ENCODE measurements around the gene IQSEC3.

The IQSEC3 gene

DNA sequence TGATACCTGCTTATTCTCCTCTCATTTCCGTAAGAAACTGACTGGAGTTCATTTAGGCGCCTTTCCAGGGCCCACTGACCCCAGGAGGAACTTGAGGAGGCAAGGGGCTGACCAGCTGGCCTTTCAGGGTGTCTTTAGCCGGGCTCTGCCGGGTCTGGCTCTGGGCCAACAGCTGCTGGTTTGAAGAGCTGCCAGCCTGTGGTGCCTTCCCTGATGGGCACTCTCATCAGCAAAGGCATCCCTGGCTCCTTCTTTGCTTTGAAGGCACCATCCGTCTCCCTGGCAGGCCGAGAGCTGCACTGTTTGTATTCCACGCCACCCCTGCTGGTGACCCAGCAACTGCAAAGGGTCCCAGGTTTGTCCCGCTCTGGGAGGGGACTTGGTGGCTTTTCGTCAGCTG, 42.0 kb downstream of the IQSEC3 start:
- TF ChIP-seq, protein P1, sequence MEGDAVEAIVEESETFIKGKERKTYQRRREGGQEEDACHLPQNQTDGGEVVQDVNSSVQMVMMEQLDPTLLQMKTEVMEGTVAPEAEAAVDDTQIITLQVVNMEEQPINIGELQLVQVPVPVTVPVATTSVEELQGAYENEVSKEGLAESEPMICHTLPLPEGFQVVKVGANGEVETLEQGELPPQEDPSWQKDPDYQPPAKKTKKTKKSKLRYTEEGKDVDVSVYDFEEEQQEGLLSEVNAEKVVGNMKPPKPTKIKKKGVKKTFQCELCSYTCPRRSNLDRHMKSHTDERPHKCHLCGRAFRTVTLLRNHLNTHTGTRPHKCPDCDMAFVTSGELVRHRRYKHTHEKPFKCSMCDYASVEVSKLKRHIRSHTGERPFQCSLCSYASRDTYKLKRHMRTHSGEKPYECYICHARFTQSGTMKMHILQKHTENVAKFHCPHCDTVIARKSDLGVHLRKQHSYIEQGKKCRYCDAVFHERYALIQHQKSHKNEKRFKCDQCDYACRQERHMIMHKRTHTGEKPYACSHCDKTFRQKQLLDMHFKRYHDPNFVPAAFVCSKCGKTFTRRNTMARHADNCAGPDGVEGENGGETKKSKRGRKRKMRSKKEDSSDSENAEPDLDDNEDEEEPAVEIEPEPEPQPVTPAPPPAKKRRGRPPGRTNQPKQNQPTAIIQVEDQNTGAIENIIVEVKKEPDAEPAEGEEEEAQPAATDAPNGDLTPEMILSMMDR (IDR thresholded peaks at IDR 0.05; ENCODE audit: low read depth, low read length), result no peak
- DNase-seq (ENCODE audit: low read depth in 2 of 2), result peak in 1 of 2 donors; percentile 8
- H3K4me3 ChIP-seq (replicated peaks in 1 of 2; ENCODE audit: low read depth in 2 of 2, low read length in 2 of 2), result no peak overlapping the region

DNA sequence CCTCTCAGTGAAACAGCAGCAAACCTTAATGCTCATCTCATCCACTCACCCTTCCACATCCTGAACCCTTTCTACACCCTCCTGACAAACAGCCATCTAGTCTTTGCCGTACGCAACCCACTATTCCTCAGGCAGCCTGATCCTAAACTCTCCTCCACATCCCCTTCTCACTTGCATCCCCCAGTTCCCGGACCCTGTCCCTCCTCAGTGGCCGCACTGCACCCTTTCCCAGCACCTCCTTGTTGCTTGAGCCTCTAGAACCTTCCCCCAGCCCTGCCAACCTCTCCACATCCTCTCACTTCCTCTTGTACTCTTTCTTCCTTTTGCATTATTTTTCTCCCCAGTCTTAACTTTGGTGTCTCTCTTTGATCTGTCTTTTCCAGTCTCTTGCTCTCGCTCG, 42.9 kb downstream of the IQSEC3 start:
- no peak overlapping the region for H3K4me3 ChIP-seq (replicated peaks in 1 of 2; ENCODE audit: low read depth in 2 of 2, low read length in 2 of 2)
- no peak for DNase-seq (ENCODE audit: low read depth in 2 of 2)
- TF ChIP-seq, protein P1 (IDR thresholded peaks at IDR 0.05; ENCODE audit: low read depth, low read length), result no peak

DNA sequence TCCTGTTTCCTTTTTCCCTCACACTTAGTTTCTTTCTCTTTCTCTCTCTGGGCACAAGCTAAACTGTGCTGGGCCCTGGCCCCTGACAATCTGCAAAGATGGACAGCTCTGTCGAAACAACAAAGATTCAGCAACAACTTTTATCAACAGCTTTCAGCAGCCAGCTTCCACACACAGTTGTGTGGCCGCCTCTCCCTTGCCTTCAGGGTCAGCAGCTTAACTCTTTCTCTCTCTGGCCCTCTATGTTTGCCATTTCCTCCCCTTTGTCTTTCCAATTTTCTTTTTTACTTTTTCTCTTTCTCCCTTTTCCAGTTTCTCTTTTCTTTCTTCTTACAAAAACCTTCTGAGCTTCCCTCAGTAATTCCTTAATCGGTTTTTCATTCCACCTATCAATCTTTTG, 43.3 kb downstream of the IQSEC3 start:
- DNase-seq (ENCODE audit: low read depth in 2 of 2), result no peak
- TF ChIP-seq, protein P1 (IDR thresholded peaks at IDR 0.05; ENCODE audit: low read depth, low read length), result no peak

DNA sequence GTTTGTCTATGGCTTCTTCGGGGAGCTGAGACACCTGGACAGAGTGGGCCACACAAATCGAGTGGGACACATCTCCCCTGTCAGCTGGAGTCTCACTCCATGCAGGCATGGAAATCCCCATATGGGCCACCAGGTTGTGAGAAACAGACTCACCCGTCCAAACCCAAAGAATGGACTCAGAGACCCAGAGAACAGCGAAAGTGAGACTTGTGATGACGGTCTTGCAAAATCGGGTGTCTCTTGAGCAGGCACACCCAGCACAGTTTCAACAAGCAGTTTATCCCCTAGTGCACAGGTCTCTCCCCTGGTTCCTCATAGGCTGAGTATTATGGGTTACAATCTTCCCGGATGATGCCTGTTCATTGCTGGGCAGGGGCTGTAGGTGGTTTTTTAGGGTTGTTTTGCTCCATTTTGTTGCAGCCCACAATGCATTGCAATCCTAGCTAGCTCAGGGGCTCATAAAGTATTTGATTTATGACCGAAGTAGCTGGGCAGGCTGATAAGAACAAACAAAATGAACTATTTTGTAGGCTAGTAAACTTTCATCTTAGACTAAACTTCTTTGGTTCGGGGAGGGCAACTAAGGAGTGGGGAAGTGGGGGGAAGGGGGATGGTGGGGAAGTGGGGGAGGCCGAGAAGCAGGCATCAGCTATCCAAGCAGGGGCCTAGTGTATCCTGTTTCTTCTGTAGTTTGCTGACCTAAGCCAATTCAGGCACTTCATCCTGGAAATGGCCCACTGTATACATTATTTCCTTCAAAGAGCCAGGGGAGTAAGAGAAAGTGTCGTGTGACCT, 45.3 kb downstream of the IQSEC3 start:
- no peak for DNase-seq (ENCODE audit: low read depth in 2 of 2)
- TF ChIP-seq, protein P1 (IDR thresholded peaks at IDR 0.05; ENCODE audit: low read depth, low read length), result no peak
- H3K4me3 ChIP-seq (replicated peaks in 1 of 2; ENCODE audit: low read depth in 2 of 2, low read length in 2 of 2), result no peak overlapping the region

More for the DNA sequence above, 43.3 kb downstream of the IQSEC3 start:
- no peak overlapping the region for H3K4me3 ChIP-seq (replicated peaks in 1 of 2; ENCODE audit: low read depth in 2 of 2, low read length in 2 of 2)

DNA sequence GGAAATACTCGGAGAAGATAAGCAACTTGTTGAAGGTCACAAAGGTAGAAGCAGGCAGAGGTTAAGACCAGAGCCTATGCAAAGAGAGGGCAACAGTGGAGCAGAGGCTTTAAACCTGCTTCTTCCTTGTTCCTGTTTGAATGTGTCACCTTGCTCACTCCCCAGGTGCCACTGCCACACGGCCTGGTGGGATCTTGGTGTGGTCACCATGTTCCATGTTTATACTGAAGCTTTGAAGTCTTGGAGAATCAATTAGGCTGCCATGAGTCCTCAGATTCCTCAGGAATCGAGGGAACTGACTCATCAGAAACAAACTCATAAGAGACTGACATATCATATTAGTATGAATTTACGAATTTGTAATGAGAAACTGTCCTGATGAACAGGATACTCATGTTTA, 46.8 kb downstream of the IQSEC3 start:
- H3K4me3 ChIP-seq (replicated peaks in 1 of 2; ENCODE audit: low read depth in 2 of 2, low read length in 2 of 2), result no peak overlapping the region
- DNase-seq (ENCODE audit: low read depth in 2 of 2), result no peak
- TF ChIP-seq, protein P1 (IDR thresholded peaks at IDR 0.05; ENCODE audit: low read depth, low read length), result no peak

DNA sequence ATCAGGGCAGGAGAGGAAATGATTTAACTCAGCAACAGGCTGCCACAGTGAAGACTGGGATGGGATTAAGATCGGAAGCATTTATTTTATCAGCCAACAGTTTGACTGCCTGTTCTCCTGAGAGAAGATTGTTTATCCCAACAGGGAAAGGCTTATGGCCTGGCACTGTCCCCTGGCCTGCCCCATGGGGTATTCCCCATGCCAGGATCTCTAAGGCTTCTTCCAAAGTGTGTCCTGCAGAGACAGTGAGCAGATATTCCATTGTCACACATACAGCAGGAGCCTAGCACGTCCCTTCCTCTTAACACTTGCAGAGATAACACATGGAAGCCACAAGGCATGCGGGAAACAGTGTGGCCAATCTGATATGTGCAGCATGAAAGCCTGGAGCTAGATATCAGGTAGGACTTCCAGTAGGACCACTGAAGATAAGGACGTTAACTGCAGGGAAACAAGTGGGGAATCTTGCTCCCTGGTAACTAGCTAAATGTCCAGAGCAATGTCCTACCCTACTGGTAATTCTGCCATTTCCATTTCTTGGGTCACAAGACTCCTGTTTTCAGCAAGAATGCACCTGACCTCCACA, 48.2 kb downstream of the IQSEC3 start:
- TF ChIP-seq, protein P1 (IDR thresholded peaks at IDR 0.05; ENCODE audit: low read depth, low read length), result no peak
- DNase-seq (ENCODE audit: low read depth in 2 of 2), result no peak
- no peak overlapping the region for H3K4me3 ChIP-seq (replicated peaks in 1 of 2; ENCODE audit: low read depth in 2 of 2, low read length in 2 of 2)

Data from cardiac fibroblast (primary cell).